MCF 10A (cell line): Measurements from ENCODE around the gene PALD1. TPM values are rescaled to one million over a fixed set of nuclear protein-coding genes. Genes with fewer than 3 reads are reported as not detected.

Experiments used
- BruUV-seq: library from RNA; stranded (reverse); fragments of 400-500 nt; replicated peaks from 2 replicates; lab custom pipeline; 2021; lab: Mats Ljungman, UMichigan
- CTCF ChIA-PET: fragments of 300-600 bp; sonication (Branson Sonifier 250); formaldehyde crosslinking; extraction: SDS; loops from one replicate; lab custom pipeline; 2021; ENCODE audit warnings: antibody characterized with exemption, inconsistent platforms; lab: Yijun Ruan, JAX
- POLR2A ChIA-PET: fragments of 300-600, 350-650 bp; sonication (Branson Sonifier 250); formaldehyde crosslinking; extraction: SDS; loops from one replicate; lab custom pipeline; 2020; ENCODE audit warnings: antibody characterized with exemption, inconsistent platforms; lab: Yijun Ruan, JAX
- DNase-seq: peaks from one replicate; pipeline ENCODE4 v3.0.0-alpha.2; 2018; ENCODE audit not compliant: unreplicated experiment
- H3K27ac Mint-ChIP-seq: one replicate; pipeline ENCODE4 v1.8.0; 2022; ENCODE audit warnings: mild to moderate bottlenecking, low read depth, mixed read lengths; ENCODE audit not compliant: unreplicated experiment
- H3K27me3 Mint-ChIP-seq: one replicate; pipeline ENCODE4 v1.8.0; 2022; ENCODE audit warnings: mixed read lengths; ENCODE audit not compliant: insufficient read depth, unreplicated experiment
- H3K36me3 Mint-ChIP-seq: one replicate; pipeline ENCODE4 v1.8.0; 2022; ENCODE audit warnings: mild to moderate bottlenecking, moderate library complexity, mixed read lengths; ENCODE audit not compliant: insufficient read depth, unreplicated experiment
- H3K4me1 Mint-ChIP-seq: one replicate; pipeline ENCODE4 v1.8.0; 2022; ENCODE audit warnings: mixed read lengths; ENCODE audit not compliant: insufficient read depth, unreplicated experiment
- H3K4me3 Mint-ChIP-seq: one replicate; pipeline ENCODE4 v1.8.0; 2022; ENCODE audit warnings: mild to moderate bottlenecking, moderate library complexity, mixed read lengths; ENCODE audit not compliant: unreplicated experiment
- H3K9me3 Mint-ChIP-seq: one replicate; pipeline ENCODE4 v1.8.0; 2022; ENCODE audit warnings: mixed read lengths; ENCODE audit not compliant: unreplicated experiment
- CTCF ChIP-seq: fragments of 200-600 bp; IDR thresholded peaks from one replicate; pipeline ENCODE4 v1.8.0; 2022; ENCODE audit warnings: antibody characterized with exemption, mild to moderate bottlenecking; ENCODE audit not compliant: unreplicated experiment
- intact Hi-C: fragments of 100-400 bp; cut with micrococcal nuclease; formaldehyde crosslinking; loops from 2 replicates; pipeline ENCODE4 v1.14.1; 2022
- total RNA-seq: library from RNA; stranded (reverse); gene quantifications from 2 replicates; pipeline ENCODE4 v1.2.3, GENCODE V29; 2022

The PALD1 gene
- total RNA-seq, 1 experiment from 2014 or later, result 0.12 TPM

GRCh38 chr10:70477661-70478162 is 855 bp upstream of the PALD1 start:
- H3K9me3 Mint-ChIP-seq, result no peaks in the 10 kb centered on the region
- no peaks in the 10 kb centered on the region for H3K27me3 Mint-ChIP-seq
- no peak overlapping the region for H3K27ac Mint-ChIP-seq
- no peak for TF ChIP-seq CTCF
- peak overlapping the region; percentile 52 for H3K4me3 Mint-ChIP-seq
- ChIA-PET POLR2A (interaction anchor here (0.8 to 1.5 kb wide), 2 partner anchors 12 to 16 kb away, joined by 3 to 6 read pairs; no protein-coding TSS in a partner anchor), CTCF (interaction anchor here (0.5 to 3.1 kb wide), 3 partner anchors 17 to 1438 kb away, joined by 3 to 9 read pairs (median 3); no protein-coding TSS in a partner anchor)
- intact Hi-C loops, result no loop called here
- H3K4me1 Mint-ChIP-seq, result peaks cover 21% of the 10 kb centered on the region
- peak; percentile 80 for DNase-seq
- H3K36me3 Mint-ChIP-seq, result no peaks in the 10 kb centered on the region
- no TSS peak for BruUV-seq

GRCh38 chr10:70479165-70479581 is 606 bp downstream of the PALD1 start:
- no peak overlapping the region for H3K27ac Mint-ChIP-seq
- peaks cover 21% of the 10 kb centered on the region for H3K4me1 Mint-ChIP-seq
- ChIA-PET CTCF (interaction anchor here (0.6 kb wide), 1 partner anchor 19 kb away, joined by 4 read pairs; no protein-coding TSS in a partner anchor), POLR2A (interaction anchor here (0.7 kb wide), 1 partner anchor 130 kb away, joined by 3 read pairs; no protein-coding TSS in a partner anchor)
- no TSS peak for BruUV-seq
- no peak overlapping the region for H3K4me3 Mint-ChIP-seq
- H3K9me3 Mint-ChIP-seq, result no peaks in the 10 kb centered on the region
- TF ChIP-seq CTCF, result no peak
- H3K36me3 Mint-ChIP-seq, result no peaks in the 10 kb centered on the region
- DNase-seq, result no peak
- intact Hi-C loops, result no loop called here
- H3K27me3 Mint-ChIP-seq, result no peaks in the 10 kb centered on the region

GRCh38 chr10:70479626-70480238 is 1.2 kb downstream of the PALD1 start:
- H3K27me3 Mint-ChIP-seq, result no peaks in the 10 kb centered on the region
- H3K4me1 Mint-ChIP-seq, result peaks cover 19% of the 10 kb centered on the region
- no peaks in the 10 kb centered on the region for H3K36me3 Mint-ChIP-seq
- ChIA-PET POLR2A (interaction anchor here (0.7 kb wide), 1 partner anchor 129 kb away, joined by 3 read pairs; no protein-coding TSS in a partner anchor), CTCF (interaction anchor here (0.6 to 0.8 kb wide), 3 partner anchors 19 to 400 kb away, joined by 3 to 5 read pairs (median 4); no protein-coding TSS in a partner anchor)
- H3K4me3 Mint-ChIP-seq, result no peak overlapping the region
- H3K9me3 Mint-ChIP-seq, result no peaks in the 10 kb centered on the region
- BruUV-seq, result no TSS peak
- intact Hi-C loops, result no loop called here
- no peak for DNase-seq
- no peak overlapping the region for H3K27ac Mint-ChIP-seq
- no peak for TF ChIP-seq CTCF

GRCh38 chr10:70480239-70480861 is 1.8 kb downstream of the PALD1 start:
- Mint-ChIP-seq H3K27ac (no peak overlapping the region), H3K4me1 (peaks cover 13% of the 10 kb centered on the region), H3K36me3 (no peaks in the 10 kb centered on the region), H3K27me3 (no peaks in the 10 kb centered on the region), H3K4me3 (no peak overlapping the region), H3K9me3 (no peaks in the 10 kb centered on the region)
- no peak for DNase-seq
- intact Hi-C loops, result no loop called here
- TF ChIP-seq CTCF, result no peak
- ChIA-PET POLR2A (no interaction called here), CTCF (interaction anchor here (0.5 to 0.9 kb wide), 3 partner anchors 20 to 399 kb away, joined by 3 to 4 read pairs (median 3); no protein-coding TSS in a partner anchor)
- BruUV-seq, result no TSS peak
